ENCODE data around the gene KCNH2.

GRCh38 chr7:150951521-150951920 is 26.6 kb downstream of the KCNH2 start:
- TF ChIP-seq ELF4 (IDR thresholded peaks at IDR 0.05) (no peak), FOXA1 (IDR thresholded peaks at IDR 0.05) (no peak), SP1 (IDR thresholded peaks at IDR 0.05) (no peak), SUZ12 (IDR thresholded peaks at IDR 0.05) (no peak), ZNF384 (IDR thresholded peaks at IDR 0.05) (no peak), HDGF (IDR thresholded peaks at IDR 0.05; ENCODE audit: borderline replicate concordance) (no peak), TARDBP (IDR thresholded peaks at IDR 0.05) (no peak)

Data from HEK293T (cell line).